B cell (primary cell): ENCODE measurements around the gene LRBA. TPM values are rescaled to one million over a fixed set of nuclear protein-coding genes. Genes with fewer than 3 reads are reported as not detected.

Experiments used
- ATAC-seq: fragments of 200-7000 bp; cut with Tn5 transposase; one replicate; pipeline ENCODE4 v1.10.0; 2021; ENCODE audit warnings: low read depth, mild to moderate bottlenecking, moderate number of reproducible peaks, moderate library complexity
- CTCF ChIA-PET: fragments of 350-600 bp; sonication (Branson Sonifier 250); formaldehyde crosslinking; loops from one replicate; lab custom pipeline; 2021; ENCODE audit warnings: antibody characterized with exemption, inconsistent platforms; lab: Charles Lee
- POLR2A ChIA-PET: fragments of 350-600 bp; sonication (Branson Sonifier 250); formaldehyde crosslinking; loops from one replicate; lab custom pipeline; 2021; ENCODE audit warnings: antibody characterized with exemption; lab: Charles Lee
- DNase-seq: peaks from one replicate; pipeline ENCODE4 v3.0.0; 2013
- H2AFZ ChIP-seq: 2 replicates; pipeline ENCODE4 v1.6.1; 2012; ENCODE audit warnings: mild to moderate bottlenecking, low read depth, low read length; ENCODE audit not compliant: insufficient read depth, poor library complexity, severe bottlenecking
- H3K27ac ChIP-seq, 2 donors: 1 replicate in 1 of 2; 2 replicates in 1 of 2; pipeline ENCODE4 v1.5.1; 2012 to 2013; ENCODE audit warnings: low read length in 2 of 2, mild to moderate bottlenecking in 2 of 2, moderate library complexity in 1 of 2
- H3K27me3 ChIP-seq, 4 experiments: fragments of 200-600 bp in 1 of 4; sonication (generic) in 1 of 4; replicated peaks in 1 of 4; 1 replicate in 2 of 4; 2 replicates in 2 of 4; pipeline versions ENCODE4 v1.6.1 to v1.7.0; 2013 to 2016; ENCODE audit warnings: low read length in 3 of 4, mild to moderate bottlenecking in 2 of 4, mixed read lengths in 1 of 4, moderate library complexity in 1 of 4; ENCODE audit not compliant: insufficient read depth in 4 of 4, control insufficient read depth in 3 of 4; ENCODE audit errors: control extremely low read depth in 1 of 4
- H3K36me3 ChIP-seq, 2 experiments: replicated peaks in 1 of 2; 1 replicate in 1 of 2; 2 replicates in 1 of 2; pipeline versions ENCODE4 v1.6.1 to v1.7.1; 2013; ENCODE audit warnings: low read length in 1 of 2; ENCODE audit not compliant: insufficient read depth in 2 of 2, control insufficient read depth in 1 of 2; ENCODE audit errors: control extremely low read depth in 1 of 2, extremely low read depth in 1 of 2
- H3K4me1 ChIP-seq, 2 donors: fragments of 200-600 bp in 1 of 2; sonication (generic) in 1 of 2; 1 replicate in 1 of 2; 2 replicates in 1 of 2; pipeline versions ENCODE4 v1.5.1 to v1.6.1; 2013 to 2017; ENCODE audit warnings: low read length in 2 of 2; ENCODE audit not compliant: control insufficient read depth in 2 of 2, insufficient read depth in 2 of 2
- H3K4me2 ChIP-seq: replicated peaks from 2 replicates; pipeline ENCODE3; 2012; ENCODE audit warnings: mild to moderate bottlenecking, low read depth, low read length; ENCODE audit not compliant: poor library complexity, severe bottlenecking
- H3K4me3 ChIP-seq, 5 experiments: fragments of 200-600 bp in 1 of 5; sonication (generic) in 1 of 5; 1 replicate in 3 of 5; 2 replicates in 2 of 5; pipeline versions ENCODE4 v1.5.1 to v1.7.0; 2011 to 2016; ENCODE audit warnings: low read length in 4 of 5, mild to moderate bottlenecking in 4 of 5, low read depth in 2 of 5, control low read depth in 1 of 5, moderate library complexity in 1 of 5; ENCODE audit not compliant: insufficient read depth in 1 of 5; ENCODE audit errors: control extremely low read depth in 1 of 5, extremely low read depth in 1 of 5
- H3K79me2 ChIP-seq: fragments of 200-600 bp; sonication (generic); one replicate; pipeline ENCODE4 v1.6.0; 2016; ENCODE audit warnings: low read length; ENCODE audit not compliant: control insufficient read depth, insufficient read depth
- H3K9ac ChIP-seq: fragments of 200-600 bp; sonication (generic); 2 replicates; pipeline ENCODE4 v1.6.1; 2017; ENCODE audit warnings: mild to moderate bottlenecking, low read length, moderate library complexity
- H3K9me3 ChIP-seq, 3 donors: one replicate each; pipeline versions ENCODE4 v1.6.1 to v1.7.1; 2013; ENCODE audit warnings: low read length in 2 of 3; ENCODE audit not compliant: control insufficient read depth in 2 of 3, insufficient read depth in 1 of 3; ENCODE audit errors: control extremely low read depth in 1 of 3
- H4K20me1 ChIP-seq: 2 replicates; pipeline ENCODE4 v1.6.0; 2012; ENCODE audit warnings: mild to moderate bottlenecking, low read length; ENCODE audit not compliant: insufficient read depth, control insufficient read depth, poor library complexity, severe bottlenecking
- H3K27ac Mint-ChIP-seq: one replicate; pipeline ENCODE4 v1.8.0; 2021; ENCODE audit warnings: mixed read lengths
- H3K27me3 Mint-ChIP-seq: one replicate; pipeline ENCODE4 v1.8.0; 2021; ENCODE audit warnings: mixed read lengths
- H3K4me1 Mint-ChIP-seq: one replicate; pipeline ENCODE4 v1.8.0; 2021; ENCODE audit warnings: mixed read lengths
- H3K4me3 Mint-ChIP-seq: one replicate; pipeline ENCODE4 v1.8.0; 2021; ENCODE audit warnings: mixed read lengths
- H3K9me3 Mint-ChIP-seq: one replicate; pipeline ENCODE4 v1.8.0; 2022; ENCODE audit warnings: mixed read lengths; ENCODE audit not compliant: insufficient read depth
- CTCF ChIP-seq: fragments of 200-600 bp; IDR thresholded peaks from one replicate; pipeline ENCODE4 v1.8.0; 2022; ENCODE audit warnings: antibody characterized with exemption, mild to moderate bottlenecking
- EZH2 ChIP-seq: IDR thresholded peaks from 2 replicates; pipeline ENCODE4 v1.6.1; 2012; ENCODE audit warnings: borderline replicate concordance, low read depth, mild to moderate bottlenecking, moderate library complexity, low read length; ENCODE audit not compliant: insufficient read depth, poor library complexity, severe bottlenecking
- whole genome bisulfite sequencing: methylation state at CpG from one replicate; pipeline ENCODE4 v1.1.5; 2013; ENCODE audit warnings: missing lambda C conversion rate; ENCODE audit not compliant: insufficient coverage; 5-methylcytosine and 5-hydroxymethylcytosine counted together
- intact Hi-C: fragments of 100-400 bp; cut with micrococcal nuclease; formaldehyde crosslinking; loops from one replicate; pipeline ENCODE4 v1.10.0; 2022
- polyA plus RNA-seq: library from polyadenylated mRNA; depleted of rRNA; stranded (reverse); fragments of >200 nt; gene quantifications from 2 replicates; pipeline ENCODE4 v1.2.3, GENCODE V29; 2012
- total RNA-seq, 2 donors: library from RNA; stranded (reverse); fragments of 120-200 nt in 1 of 2; gene quantifications; 1 replicate in 1 of 2; 2 replicates in 1 of 2; pipeline versions ENCODE4 v1.2.3 to v1.2.4, GENCODE V29; 2013 to 2022

The LRBA gene
- total and polyA plus RNA-seq, 2 donors (not counting 1 experiment from before 2014, with no cell fraction given): 17.5 to 86.7 TPM

- H3K79me2 ChIP-seq: no peaks in the 10 kb centered on the region
- Mint-ChIP-seq H3K4me3 (no peak overlapping the region), H3K4me1 (no peaks in the 10 kb centered on the region), H3K27me3 (no peaks in the 10 kb centered on the region), H3K9me3 (no peaks in the 10 kb centered on the region), H3K27ac (no peak overlapping the region)
- CTCF ChIA-PET: no interaction called here
- H3K36me3 ChIP-seq: no peaks in the 10 kb centered on the region
- no peaks in the 10 kb centered on the region for H3K27me3 ChIP-seq
- intact Hi-C loops: no loop called here
- WGBS: no CpG with 5 or more reads among the region's 3 CpGs
- H4K20me1 ChIP-seq: no peaks in the 10 kb centered on the region
- no peak overlapping the region for H3K4me2 ChIP-seq
- no peak for DNase-seq
- no peaks in the 10 kb centered on the region for H3K4me1 ChIP-seq
- no peak overlapping the region for H2AFZ ChIP-seq
- ATAC-seq: no peak
- no peak for TF ChIP-seq EZH2
- TF ChIP-seq CTCF: no peak
- no peak overlapping the region for H3K9ac ChIP-seq
- no peaks in the 10 kb centered on the region for H3K9me3 ChIP-seq
- H3K4me3 ChIP-seq: no peak overlapping the region
- POLR2A ChIA-PET: no interaction called here
- H3K27ac ChIP-seq: no peak overlapping the region
Measured at GRCh38 chr4:150609131-150609530, 406.0 kb downstream of the LRBA start.

GRCh38 chr4:150600812-150601445 is 414.2 kb downstream of the LRBA start:
- no peaks in the 10 kb centered on the region for H3K4me1 Mint-ChIP-seq
- Histone ChIP-seq H3K36me3 (peaks cover 6 to 12% of the 10 kb centered on the region in 2 experiments), H3K4me1 (no peaks in the 10 kb centered on the region), H3K9ac (no peak overlapping the region), H3K79me2 (no peaks in the 10 kb centered on the region), H4K20me1 (no peaks in the 10 kb centered on the region), H3K9me3 (no peaks in the 10 kb centered on the region), H3K4me3 (no peak overlapping the region), H3K27me3 (no peaks in the 10 kb centered on the region), H3K4me2 (no peak overlapping the region), H2AFZ (no peak overlapping the region), H3K27ac (no peak overlapping the region)
- H3K4me3 Mint-ChIP-seq: no peak overlapping the region
- ChIA-PET CTCF (no interaction called here), POLR2A (no interaction called here)
- WGBS: 100% methylated on average over 4 of the region's 5 CpGs
- no peak for TF ChIP-seq CTCF
- TF ChIP-seq EZH2: no peak
- DNase-seq: no peak
- H3K9me3 Mint-ChIP-seq: no peaks in the 10 kb centered on the region
- intact Hi-C loops: no loop called here
- no peaks in the 10 kb centered on the region for H3K27me3 Mint-ChIP-seq
- H3K27ac Mint-ChIP-seq: no peak overlapping the region
- ATAC-seq: no peak
